ENCODE measurements around the gene MACROD2.

Gene MACROD2

DNA sequence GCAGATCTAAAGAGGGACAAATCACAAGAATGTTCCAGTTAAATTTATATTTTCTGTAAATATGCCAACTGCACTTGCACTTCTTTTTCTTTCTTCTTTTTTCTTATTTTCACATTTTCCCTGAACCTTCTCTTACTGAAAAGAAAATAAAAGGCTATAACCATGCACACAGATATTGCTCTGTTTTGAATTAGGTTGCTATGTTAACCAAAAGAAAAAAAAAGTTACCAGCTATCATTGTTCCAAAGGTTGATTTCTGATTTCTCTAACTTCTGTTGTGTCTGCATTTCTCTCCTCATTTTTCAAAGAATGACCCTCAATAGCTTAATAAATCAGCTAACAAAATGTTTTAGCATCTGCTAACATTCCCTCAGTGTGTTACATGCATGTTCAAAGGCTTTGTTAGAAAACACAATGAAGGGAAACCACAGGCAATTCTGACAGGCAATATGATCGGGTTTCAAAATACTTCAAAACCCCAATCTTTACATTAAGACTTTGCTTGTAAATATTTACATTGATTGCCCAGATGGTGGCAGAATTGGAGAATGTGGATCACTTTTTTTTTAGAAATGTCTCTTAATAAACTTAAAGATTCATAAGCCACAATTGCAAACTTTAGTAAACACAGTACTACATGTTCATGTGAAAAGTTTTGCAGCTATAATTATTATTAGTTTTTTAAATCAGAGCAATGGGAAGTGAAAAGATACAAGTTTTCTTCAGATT, 1270.4 kb downstream of the MACROD2 start:
- TF ChIP-seq CTCF (IDR thresholded peaks at IDR 0.05; ENCODE audit: borderline replicate concordance, insufficient read depth, low read depth, low read length): no peak
- no peak overlapping the region for H3K4me3 ChIP-seq (ENCODE audit: low read depth, low read length)

- TF ChIP-seq CTCF (IDR thresholded peaks at IDR 0.05; ENCODE audit: borderline replicate concordance, insufficient read depth, low read depth, low read length): no peak
- no peak overlapping the region for H3K4me3 ChIP-seq (ENCODE audit: low read depth, low read length)
These were observed 1272.6 kb downstream of the MACROD2 start for GRCh38 chr20:15267935-15268334.

DNA sequence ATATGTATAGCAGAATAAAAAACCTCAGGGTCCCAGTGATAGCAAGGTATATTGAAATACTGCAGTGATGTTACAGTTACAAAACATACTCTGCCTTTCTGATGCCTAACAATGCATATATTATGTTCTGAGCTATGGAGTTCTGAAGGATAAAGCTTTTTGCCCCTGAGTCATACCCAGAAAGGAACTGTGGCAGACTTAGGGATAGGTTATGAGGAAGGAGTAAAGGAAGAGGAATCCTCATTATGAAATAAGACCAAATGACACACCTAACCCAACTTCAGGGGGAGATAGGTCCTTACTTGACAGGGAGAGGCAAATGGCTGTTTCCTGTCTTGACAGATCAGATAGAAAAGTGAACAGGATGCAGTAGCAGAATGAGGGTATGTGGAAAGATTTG, 1282.7 kb downstream of the MACROD2 start:
- TF ChIP-seq CTCF (IDR thresholded peaks at IDR 0.05; ENCODE audit: borderline replicate concordance, insufficient read depth, low read depth, low read length): no peak
- H3K4me3 ChIP-seq (ENCODE audit: low read depth, low read length): no peak overlapping the region

GRCh38 chr20:15287329-15287728, 1292.0 kb downstream of the MACROD2 start:
- no peak overlapping the region for H3K4me3 ChIP-seq (ENCODE audit: low read depth, low read length)
- no peak for TF ChIP-seq CTCF (IDR thresholded peaks at IDR 0.05; ENCODE audit: borderline replicate concordance, insufficient read depth, low read depth, low read length)

DNA sequence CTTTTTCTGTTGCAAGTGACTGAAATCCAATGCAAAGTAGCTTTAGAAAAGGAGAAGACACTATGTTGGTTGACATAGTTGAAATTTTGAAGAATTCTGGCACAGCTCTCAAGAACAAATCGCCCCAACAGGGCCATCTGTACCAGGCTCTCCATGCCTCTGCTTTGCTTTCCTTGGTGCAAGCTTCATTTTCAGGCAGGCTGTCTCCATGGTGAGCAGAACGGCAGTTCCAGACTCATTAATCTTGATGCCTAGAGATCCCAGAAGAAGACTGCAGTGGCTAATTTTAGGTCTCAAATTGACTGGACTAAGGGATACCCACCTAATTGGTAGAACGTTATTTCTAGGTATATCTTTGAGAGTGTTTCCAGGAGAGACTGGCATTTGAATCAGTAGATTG, 1292.8 kb downstream of the MACROD2 start:
- TF ChIP-seq CTCF (IDR thresholded peaks at IDR 0.05; ENCODE audit: borderline replicate concordance, insufficient read depth, low read depth, low read length): no peak
- H3K4me3 ChIP-seq (ENCODE audit: low read depth, low read length): no peak overlapping the region

- no peak for TF ChIP-seq CTCF (IDR thresholded peaks at IDR 0.05; ENCODE audit: borderline replicate concordance, insufficient read depth, low read depth, low read length)
- no peak overlapping the region for H3K4me3 ChIP-seq (ENCODE audit: low read depth, low read length)
These were observed 1294.0 kb downstream of the MACROD2 start for GRCh38 chr20:15289337-15289736.

DNA sequence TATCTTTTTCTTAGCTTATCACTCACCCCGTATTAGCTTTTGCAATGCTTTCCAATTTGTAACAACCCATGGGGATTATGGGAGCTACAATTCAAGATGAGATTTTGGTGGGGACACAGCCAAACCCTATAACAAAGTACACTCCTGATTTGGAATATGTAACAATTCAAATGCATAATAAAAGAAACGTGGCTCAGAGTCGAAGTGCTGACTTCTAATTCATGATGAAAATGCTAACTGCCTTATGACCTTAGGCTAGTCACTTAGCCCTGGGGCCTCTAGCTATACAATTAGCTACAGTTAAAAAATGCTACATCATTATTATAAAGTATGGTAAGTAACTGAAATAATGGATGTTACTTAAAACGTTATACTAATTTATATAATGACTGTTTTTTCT, 1297.1 kb downstream of the MACROD2 start:
- no peak overlapping the region for H3K4me3 ChIP-seq (ENCODE audit: low read depth, low read length)
- no peak for TF ChIP-seq CTCF (IDR thresholded peaks at IDR 0.05; ENCODE audit: borderline replicate concordance, insufficient read depth, low read depth, low read length)

Measured in GM12875 (cell line).